Erythroblast (primary cell): ENCODE measurements around the gene C19orf25.

Source experiments
- GATA1 ChIP-seq: IDR thresholded peaks from 2 replicates; pipeline ENCODE4 v1.6.1; 2011; ENCODE audit warnings: low read depth, mild to moderate bottlenecking, control low read depth, low read length, moderate library complexity
- POLR2A ChIP-seq: IDR thresholded peaks from 2 replicates; pipeline ENCODE4 v1.6.1; 2011; ENCODE audit warnings: mild to moderate bottlenecking, low read length

GRCh38 chr19:1455336-1456120, 23.5 kb downstream of the C19orf25 start:
- TF ChIP-seq POLR2A: peak; percentile 10
- no peak for TF ChIP-seq GATA1
